GM12878 (cell line): ENCODE measurements around the gene COMT. TPM values are rescaled to one million over a fixed set of nuclear protein-coding genes. Genes with fewer than 3 reads are reported as not detected.

Experiments
- ATAC-seq: fragments of 200-7000 bp; cut with Tn5 transposase; 3 replicates; pipeline ENCODE4 v1.9.1; 2020; ENCODE audit warnings: mild to moderate bottlenecking, moderate library complexity
- BruUV-seq: library from RNA; stranded (reverse); fragments of 400-500 nt; replicated peaks from 2 replicates; lab custom pipeline; 2021; lab: Mats Ljungman, UMichigan
- CTCF ChIA-PET: fragments of 300-600 bp; sonication (Branson Sonifier 250); formaldehyde crosslinking; extraction: SDS; loops from one replicate; lab custom pipeline; 2021; ENCODE audit warnings: inconsistent platforms; lab: Yijun Ruan, JAX
- POLR2A ChIA-PET: fragments of 350-600 bp; formaldehyde crosslinking; extraction: SDS; loops from one replicate; lab custom pipeline; 2021; ENCODE audit warnings: inconsistent platforms; lab: Charles Lee
- RAD21 ChIA-PET: fragments of 300-600 bp; sonication (Branson Sonifier 250); formaldehyde crosslinking; loops from one replicate; lab custom pipeline; 2023; ENCODE audit warnings: antibody characterized with exemption; ENCODE audit not compliant: unreplicated experiment; lab: Charles Lee
- SMC1A ChIA-PET: fragments of 300-600 bp; sonication (Branson Sonifier 250); formaldehyde crosslinking; loops from one replicate; lab custom pipeline; 2023; ENCODE audit not compliant: unreplicated experiment, uncharacterized antibody; lab: Charles Lee
- DNase-seq: peaks from one replicate; pipeline ENCODE4 v3.0.0-alpha.2; 2011; ENCODE audit warnings: low read depth, low spot score
- FAIRE-seq: peaks from 3 replicates; lab custom pipeline; 2011; peaks lifted over from hg19 to GRCh38; lab: Jason Lieb, UNC
- H2AFZ ChIP-seq: 2 replicates; pipeline ENCODE4 v1.6.0; 2011; ENCODE audit warnings: low read depth, low read length, control low read depth; ENCODE audit not compliant: control insufficient read depth
- H3K27ac ChIP-seq: 2 replicates; pipeline ENCODE4 v1.5.1; 2011; ENCODE audit warnings: control low read depth; ENCODE audit not compliant: control insufficient read depth, insufficient read depth
- H3K27me3 ChIP-seq, 2 experiments: replicated peaks in 1 of 2; 2 replicates each; pipeline versions ENCODE4 v1.6.0 to v1.6.1; 2011; ENCODE audit warnings: low read length in 1 of 2; ENCODE audit not compliant: control insufficient read depth in 2 of 2, insufficient read depth in 2 of 2
- H3K36me3 ChIP-seq, 2 experiments: 2 replicates each; pipeline ENCODE4 v1.5.1; 2011; ENCODE audit warnings: low read length in 1 of 2; ENCODE audit not compliant: control insufficient read depth in 2 of 2, insufficient read depth in 2 of 2
- H3K4me1 ChIP-seq: 2 replicates; pipeline ENCODE4 v1.6.1; 2011; ENCODE audit warnings: mild to moderate bottlenecking, low read length, moderate library complexity, mixed read lengths; ENCODE audit not compliant: control insufficient read depth, insufficient read depth
- H3K4me2 ChIP-seq: 2 replicates; pipeline ENCODE4 v1.6.0; 2011; ENCODE audit warnings: control low read depth; ENCODE audit not compliant: control insufficient read depth, insufficient read depth
- H3K4me3 ChIP-seq: fragments of 200-600 bp; sonication (generic); 2 replicates; pipeline ENCODE4 v1.5.1; 2016
- H3K79me2 ChIP-seq: 2 replicates; pipeline ENCODE4 v1.6.0; 2011; ENCODE audit warnings: low read length; ENCODE audit not compliant: control insufficient read depth, insufficient read depth
- H3K9ac ChIP-seq: 2 replicates; pipeline ENCODE4 v1.8.0; 2011; ENCODE audit warnings: low read length, control low read depth, mixed read lengths; ENCODE audit not compliant: control insufficient read depth, insufficient read depth
- H3K9me3 ChIP-seq: replicated peaks from 3 replicates; pipeline ENCODE4 v1.5.1; 2011; ENCODE audit warnings: mild to moderate bottlenecking, low read length; ENCODE audit not compliant: control insufficient read depth, insufficient read depth
- H4K20me1 ChIP-seq: 2 replicates; pipeline ENCODE4 v1.6.0; 2011; ENCODE audit not compliant: control insufficient read depth, insufficient read depth
- SREBF1 ChIP-seq: IDR thresholded peaks from 2 replicates; pipeline ENCODE4 v1.6.1; 2012; ENCODE audit warnings: mild to moderate bottlenecking, low read length
- WGBS: methylation state at CpG from one replicate; pipeline ENCODE4 v1.1.6; 2016; ENCODE audit warnings: low lambda C conversion rate; ENCODE audit not compliant: insufficient replicate concordance, insufficient coverage; ENCODE audit errors: missing lambda C conversion rate; 5-methylcytosine and 5-hydroxymethylcytosine counted together
- in situ Hi-C: fragments of 300-500 bp; cut with MboI; formaldehyde crosslinking; loops from 9 replicates; pipeline ENCODE4 v1.14.3; 2018; ENCODE audit warnings: mixed read lengths
- intact Hi-C: fragments of 100-400 bp; cut with micrococcal nuclease; formaldehyde crosslinking; loops from one replicate; pipeline ENCODE4 v1.14.2; 2022; ENCODE audit not compliant: unreplicated experiment
- polyA plus RNA-seq, 11 experiments: library from polyadenylated mRNA; depleted of rRNA in 4 of 11; unstranded in 6 of 11; stranded (reverse) in 5 of 11; fragments of >200 nt; fragmentation: Nextera tagmentation in 4 of 11; fragmentation: Illumina TruSeq in 1 of 11; extraction: Ambion mirVana in 4 of 11; extraction: Trizol in 1 of 11; gene quantifications; 1 replicate in 1 of 11; 2 replicates in 10 of 11; pipeline versions ENCODE4 v1.2.1 to v1.2.3, GENCODE V29; 2011 to 2016; ENCODE audit warnings: inconsistent platforms in 2 of 11, missing spikeins in 2 of 11, low read depth in 1 of 11
- total RNA-seq, 4 experiments: library from RNA; depleted of rRNA in 3 of 4; stranded (reverse); fragments of >200 nt in 3 of 4; fragmentation: Illumina TruSeq in 1 of 4; extraction: Trizol in 1 of 4; gene quantifications; 2 replicates each; pipeline versions ENCODE4 v1.2.1 to v1.2.3, GENCODE V29; 2013 to 2021
- TF ChIP-seq, protein P1 (sequence below), 3 experiments: IDR thresholded peaks in 2 of 3; conservative IDR thresholded peaks in 1 of 3; 2 replicates each; pipeline ENCODE4 v1.5.1; 2011; ENCODE audit warnings: low read depth in 3 of 3, low read length in 3 of 3, mild to moderate bottlenecking in 3 of 3, control low read depth in 2 of 3, moderate library complexity in 2 of 3, inconsistent platforms in 1 of 3, mixed read lengths in 1 of 3; ENCODE audit not compliant: control insufficient read depth in 2 of 3, insufficient read depth in 1 of 3; ENCODE audit errors: extremely low read depth in 1 of 3
- TF ChIP-seq, protein P2 (sequence below): fragments of 450-650 bp; IDR thresholded peaks from 2 replicates; pipeline ENCODE4 v1.6.1; 2017; ENCODE audit warnings: mild to moderate bottlenecking, low read depth, inconsistent platforms; ENCODE audit not compliant: poor library complexity, severe bottlenecking

The COMT gene
- total and polyA plus RNA-seq, 10 of the 15 experiments (the other 5 are each of a cell fraction or from before 2014, with no cell fraction given): 4.5 to 152 (median 66.1) TPM

DNA sequence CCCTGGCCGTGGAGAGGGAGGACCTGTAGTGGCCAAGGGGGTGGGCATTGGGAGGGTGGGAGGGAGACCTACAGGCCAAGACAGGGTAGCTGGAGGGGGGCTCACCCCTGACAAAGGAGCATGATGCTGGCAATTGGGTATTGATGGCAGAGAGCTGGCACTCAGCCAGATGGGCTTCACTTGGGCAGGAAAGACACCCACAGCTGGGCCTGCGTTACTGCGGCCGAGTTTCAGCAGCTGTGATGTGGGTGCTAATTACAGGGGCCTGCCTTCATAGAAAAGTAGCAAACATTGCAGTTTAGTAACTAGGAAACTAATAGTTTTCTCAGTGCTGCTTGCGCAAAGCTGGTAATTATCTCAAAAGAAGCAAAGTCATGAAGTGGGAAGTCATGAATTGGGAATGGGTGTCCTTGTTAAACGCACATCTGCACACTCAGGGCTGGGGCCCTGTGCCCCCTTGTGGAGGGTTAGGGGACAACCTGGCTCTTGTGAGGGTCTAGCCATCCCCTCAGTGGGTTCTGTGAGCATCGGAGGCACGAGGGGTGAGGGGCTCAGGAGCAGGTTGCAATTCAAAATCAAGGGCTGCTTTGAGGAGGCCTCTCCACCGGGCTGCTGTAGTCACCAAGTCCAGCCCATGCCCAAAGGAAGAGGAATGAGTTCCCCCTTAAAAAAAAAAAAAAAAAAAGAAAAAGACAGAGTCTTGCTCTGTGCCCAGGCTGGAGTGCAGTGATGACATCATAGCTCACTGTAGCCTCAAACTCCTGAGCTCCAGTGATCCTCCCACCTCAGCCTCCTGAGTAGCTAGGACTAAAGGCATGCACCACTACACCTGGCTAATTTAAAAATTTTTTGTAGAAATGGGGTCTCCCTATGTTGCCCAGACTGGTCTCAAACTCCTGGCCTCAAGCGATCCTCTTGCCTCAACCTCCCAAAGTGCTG lies 24.5 kb downstream of the COMT start:
- TF ChIP-seq, protein P1, sequence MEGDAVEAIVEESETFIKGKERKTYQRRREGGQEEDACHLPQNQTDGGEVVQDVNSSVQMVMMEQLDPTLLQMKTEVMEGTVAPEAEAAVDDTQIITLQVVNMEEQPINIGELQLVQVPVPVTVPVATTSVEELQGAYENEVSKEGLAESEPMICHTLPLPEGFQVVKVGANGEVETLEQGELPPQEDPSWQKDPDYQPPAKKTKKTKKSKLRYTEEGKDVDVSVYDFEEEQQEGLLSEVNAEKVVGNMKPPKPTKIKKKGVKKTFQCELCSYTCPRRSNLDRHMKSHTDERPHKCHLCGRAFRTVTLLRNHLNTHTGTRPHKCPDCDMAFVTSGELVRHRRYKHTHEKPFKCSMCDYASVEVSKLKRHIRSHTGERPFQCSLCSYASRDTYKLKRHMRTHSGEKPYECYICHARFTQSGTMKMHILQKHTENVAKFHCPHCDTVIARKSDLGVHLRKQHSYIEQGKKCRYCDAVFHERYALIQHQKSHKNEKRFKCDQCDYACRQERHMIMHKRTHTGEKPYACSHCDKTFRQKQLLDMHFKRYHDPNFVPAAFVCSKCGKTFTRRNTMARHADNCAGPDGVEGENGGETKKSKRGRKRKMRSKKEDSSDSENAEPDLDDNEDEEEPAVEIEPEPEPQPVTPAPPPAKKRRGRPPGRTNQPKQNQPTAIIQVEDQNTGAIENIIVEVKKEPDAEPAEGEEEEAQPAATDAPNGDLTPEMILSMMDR (IDR thresholded peaks at IDR 0.05 in 2 of 3, conservative IDR thresholded peaks at IDR 0.05 in 1 of 3; ENCODE audit: control insufficient read depth in 2 of 3, extremely low read depth in 1 of 3, insufficient read depth in 1 of 3, low read depth in 3 of 3, low read length in 3 of 3): peak in 2 of 3 experiments; percentile 27 to 30; a peak in 1 of 6 replicates
- TF ChIP-seq SREBF1: no peak
- TF ChIP-seq, protein P2, sequence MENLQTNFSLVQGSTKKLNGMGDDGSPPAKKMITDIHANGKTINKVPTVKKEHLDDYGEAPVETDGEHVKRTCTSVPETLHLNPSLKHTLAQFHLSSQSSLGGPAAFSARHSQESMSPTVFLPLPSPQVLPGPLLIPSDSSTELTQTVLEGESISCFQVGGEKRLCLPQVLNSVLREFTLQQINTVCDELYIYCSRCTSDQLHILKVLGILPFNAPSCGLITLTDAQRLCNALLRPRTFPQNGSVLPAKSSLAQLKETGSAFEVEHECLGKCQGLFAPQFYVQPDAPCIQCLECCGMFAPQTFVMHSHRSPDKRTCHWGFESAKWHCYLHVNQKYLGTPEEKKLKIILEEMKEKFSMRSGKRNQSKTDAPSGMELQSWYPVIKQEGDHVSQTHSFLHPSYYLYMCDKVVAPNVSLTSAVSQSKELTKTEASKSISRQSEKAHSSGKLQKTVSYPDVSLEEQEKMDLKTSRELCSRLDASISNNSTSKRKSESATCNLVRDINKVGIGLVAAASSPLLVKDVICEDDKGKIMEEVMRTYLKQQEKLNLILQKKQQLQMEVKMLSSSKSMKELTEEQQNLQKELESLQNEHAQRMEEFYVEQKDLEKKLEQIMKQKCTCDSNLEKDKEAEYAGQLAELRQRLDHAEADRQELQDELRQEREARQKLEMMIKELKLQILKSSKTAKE: no peak

More for the DNA sequence above, 24.5 kb downstream of the COMT start:
- H3K9ac ChIP-seq: no peak overlapping the region
- H2AFZ ChIP-seq: no peak overlapping the region
- H4K20me1 ChIP-seq: no peaks in the 10 kb centered on the region
- H3K79me2 ChIP-seq: no peaks in the 10 kb centered on the region
- in situ Hi-C loops (no loop called here), intact Hi-C loops (no loop called here)
- no peaks in the 10 kb centered on the region for H3K4me1 ChIP-seq
- POLR2A ChIA-PET: no interaction called here
- no peaks in the 10 kb centered on the region for H3K9me3 ChIP-seq
- no peak overlapping the region for H3K4me2 ChIP-seq
- no peaks in the 10 kb centered on the region for H3K27me3 ChIP-seq
- 76% methylated on average over 9 of the region's 10 CpGs for WGBS
- RAD21 ChIA-PET: no interaction called here
- BruUV-seq: no TSS peak
- no peak for DNase-seq
- no peak for FAIRE-seq
- no peak overlapping the region for H3K4me3 ChIP-seq
- SMC1A ChIA-PET: no interaction called here
- CTCF ChIA-PET: interaction anchor here (1.2 kb wide), 1 partner anchor 117 kb away, joined by 3 read pairs; no protein-coding TSS in a partner anchor
- no peak overlapping the region for H3K27ac ChIP-seq
- H3K36me3 ChIP-seq: peaks cover 2 to 3% of the 10 kb centered on the region in 2 experiments; a peak in 2 of 4 replicates
- ATAC-seq: no peak
